ENCODE data around the gene RALA.

DNA sequence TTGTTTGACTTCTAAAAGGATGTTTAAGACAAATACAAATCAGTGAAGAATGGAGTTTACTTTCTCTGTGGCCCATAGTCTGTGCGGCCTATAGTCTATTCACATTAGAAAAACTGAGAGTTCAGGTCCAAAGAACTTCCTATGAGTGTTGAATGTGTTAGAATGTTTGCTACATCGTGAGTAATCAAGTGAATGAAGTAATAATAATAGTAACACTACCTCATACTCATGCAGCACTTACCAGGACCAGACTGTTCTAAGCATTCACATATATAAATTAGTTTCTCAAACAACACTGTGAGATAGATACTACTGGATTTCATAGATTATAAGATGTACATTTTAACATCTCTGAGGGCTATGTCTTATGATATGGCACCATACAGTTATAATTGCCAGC lies 70.4 kb downstream of the RALA start:
- TF ChIP-seq SUZ12 (IDR thresholded peaks at IDR 0.05) (no peak), TARDBP (IDR thresholded peaks at IDR 0.05) (no peak), FOXA1 (IDR thresholded peaks at IDR 0.05) (no peak), ARNT (IDR thresholded peaks at IDR 0.05) (no peak)

Data from HEK293T (cell line).